Muscle layer of colon (tissue), 2 donors: ENCODE measurements around the gene SRRM2.
A peak's percentile ranks its signal among the peaks of the same experiment; 100 is the strongest.
"Not testable (repeated sequence)": the region's sequence is repeated elsewhere in the genome, so short reads cannot be mapped to it uniquely, and the experiment has no call there.

Experiments
- H3K27ac ChIP-seq: one replicate; pipeline ENCODE4 v1.7.0; 2013; ENCODE audit warnings: low read depth, mild to moderate bottlenecking, low read length, moderate library complexity
- H3K27me3 ChIP-seq, 2 donors: one replicate each; pipeline ENCODE4 v1.7.0; 2013; ENCODE audit warnings: low read length in 2 of 2, mild to moderate bottlenecking in 2 of 2; ENCODE audit not compliant: insufficient read depth in 2 of 2, control insufficient read depth in 1 of 2
- H3K36me3 ChIP-seq: one replicate; pipeline ENCODE4 v1.7.0; 2013; ENCODE audit warnings: mild to moderate bottlenecking, low read length; ENCODE audit not compliant: insufficient read depth
- H3K4me1 ChIP-seq: one replicate; pipeline ENCODE4 v1.7.0; 2013; ENCODE audit warnings: mild to moderate bottlenecking, low read length; ENCODE audit not compliant: insufficient read depth
- H3K4me3 ChIP-seq, 2 donors: one replicate each; pipeline ENCODE4 v1.7.0; 2013; ENCODE audit warnings: low read length in 2 of 2, low read depth in 1 of 2, mild to moderate bottlenecking in 1 of 2, moderate library complexity in 1 of 2
- H3K9ac ChIP-seq: one replicate; pipeline ENCODE4 v1.7.0; 2013; ENCODE audit warnings: low read length
- H3K9me3 ChIP-seq: one replicate; pipeline ENCODE4 v1.7.0; 2013; ENCODE audit warnings: mild to moderate bottlenecking, low read length
- donor health status: abdominal sarcoma.
- donor health status: Adenocarcinoma of cecum.

Gene SRRM2

GRCh38 chr16:2715966-2716885 is 36.2 kb upstream of the SRRM2 start:
- Histone ChIP-seq H3K9me3 (no peaks in the 10 kb centered on the region), H3K4me1 (no peaks in the 10 kb centered on the region), H3K36me3 (no peaks in the 10 kb centered on the region), H3K27me3 (peaks cover 0 to 8% of the 10 kb centered on the region in 2 donors), H3K4me3 (no peak overlapping the region), H3K9ac (no peak overlapping the region), H3K27ac (no peak overlapping the region)

- Histone ChIP-seq H3K27ac (no peak overlapping the region), H3K9ac (no peak overlapping the region), H3K27me3 (peaks cover 0 to 8% of the 10 kb centered on the region in 2 donors), H3K4me1 (no peaks in the 10 kb centered on the region), H3K9me3 (no peaks in the 10 kb centered on the region), H3K4me3 (no peak overlapping the region), H3K36me3 (no peaks in the 10 kb centered on the region)
These were observed 35.5 kb upstream of the SRRM2 start for GRCh38 chr16:2716948-2717347.

- no peaks in the 10 kb centered on the region for H3K9me3 ChIP-seq
- H3K4me1 ChIP-seq = no peaks in the 10 kb centered on the region
- no peak overlapping the region for H3K27ac ChIP-seq
- H3K27me3 ChIP-seq = peaks cover 0 to 8% of the 10 kb centered on the region in 2 donors
- no peak overlapping the region for H3K4me3 ChIP-seq
- no peaks in the 10 kb centered on the region for H3K36me3 ChIP-seq
- no peak overlapping the region for H3K9ac ChIP-seq
These were observed 34.8 kb upstream of the SRRM2 start for GRCh38 chr16:2717383-2718263.

GRCh38 chr16:2719328-2720063 is 32.9 kb upstream of the SRRM2 start:
- H3K27ac ChIP-seq = no peak overlapping the region
- no peaks in the 10 kb centered on the region for H3K4me1 ChIP-seq
- no peaks in the 10 kb centered on the region for H3K9me3 ChIP-seq
- peaks cover 0 to 8% of the 10 kb centered on the region in 2 donors for H3K27me3 ChIP-seq
- H3K36me3 ChIP-seq = no peaks in the 10 kb centered on the region
- H3K4me3 ChIP-seq = no peak overlapping the region
- H3K9ac ChIP-seq = no peak overlapping the region

GRCh38 chr16:2720064-2720457 is 32.4 kb upstream of the SRRM2 start, which contains the start of gene PRSS27:
Gene PRSS27 (minus strand): TSS chr16:2720224. CDS start chr16:2720160, 64 bp downstream.
- Histone ChIP-seq H3K4me3 (peak within 1 kb of the TSS; percentile 14 to 43), H3K27ac (no peak within 1 kb of the TSS), H3K36me3 (no peaks in the 10 kb centered on the region), H3K9ac (no peak within 1 kb of the TSS), H3K27me3 (peaks cover 0 to 8% of the 10 kb centered on the region in 2 donors), H3K4me1 (no peaks in the 10 kb centered on the region), H3K9me3 (no peaks in the 10 kb centered on the region)

GRCh38 chr16:2720719-2721633 is 31.5 kb upstream of the SRRM2 start:
- H3K4me3 ChIP-seq = peak overlapping the region; percentile 14 to 43
- H3K4me1 ChIP-seq = no peaks in the 10 kb centered on the region
- H3K9ac ChIP-seq = no peak overlapping the region
- H3K9me3 ChIP-seq = no peaks in the 10 kb centered on the region
- H3K27ac ChIP-seq = no peak overlapping the region
- H3K36me3 ChIP-seq = no peaks in the 10 kb centered on the region
- peaks cover 0 to 3% of the 10 kb centered on the region in 2 donors for H3K27me3 ChIP-seq

GRCh38 chr16:2721634-2722173 is 30.7 kb upstream of the SRRM2 start:
- not testable (repeated sequence) for H3K4me1 ChIP-seq, H3K27ac ChIP-seq, H3K27me3 ChIP-seq, H3K9ac ChIP-seq, H3K9me3 ChIP-seq, H3K36me3 ChIP-seq
- peak overlapping the region in 1 of 2 donors; percentile 14 for H3K4me3 ChIP-seq

GRCh38 chr16:2724088-2724676 is 28.3 kb upstream of the SRRM2 start:
- H3K9ac ChIP-seq = no peak overlapping the region
- H3K4me3 ChIP-seq = no peak overlapping the region

GRCh38 chr16:2724816-2725348 is 27.6 kb upstream of the SRRM2 start:
- Histone ChIP-seq H3K4me1 (no peaks in the 10 kb centered on the region), H3K27ac (no peak overlapping the region), H3K4me3 (no peak overlapping the region), H3K9ac (no peak overlapping the region), H3K36me3 (no peaks in the 10 kb centered on the region), H3K27me3 (no peaks in the 10 kb centered on the region), H3K9me3 (no peaks in the 10 kb centered on the region)

More at GRCh38 chr16:2724088-2724676, 28.3 kb upstream of the SRRM2 start:
- H3K9me3 ChIP-seq = no peaks in the 10 kb centered on the region
- no peaks in the 10 kb centered on the region for H3K27me3 ChIP-seq
- H3K36me3 ChIP-seq = no peaks in the 10 kb centered on the region
- no peak overlapping the region for H3K27ac ChIP-seq
- H3K4me1 ChIP-seq = no peaks in the 10 kb centered on the region

GRCh38 chr16:2726923-2727322 is 25.5 kb upstream of the SRRM2 start:
- Histone ChIP-seq H3K4me1 (no peaks in the 10 kb centered on the region), H3K9ac (no peak overlapping the region), H3K9me3 (no peaks in the 10 kb centered on the region), H3K27me3 (no peaks in the 10 kb centered on the region), H3K27ac (no peak overlapping the region), H3K36me3 (no peaks in the 10 kb centered on the region), H3K4me3 (no peak overlapping the region)
